Cardiac fibroblast (primary cell): Measurements from ENCODE around the gene SNRPB.
A peak's percentile ranks its signal among the peaks of the same experiment; 100 is the strongest.
"Not testable (repeated sequence)": the region's sequence is repeated elsewhere in the genome, so short reads cannot be mapped to it uniquely, and the experiment has no call there.

Source experiments
- DNase-seq, 2 donors: peaks; one replicate each; pipeline versions ENCODE4 v3.0.0 to v3.0.0-alpha.2; 2010; ENCODE audit warnings: low read depth in 2 of 2
- H3K4me3 ChIP-seq, 2 donors: replicated peaks in 1 of 2; 1 replicate in 1 of 2; 2 replicates in 1 of 2; pipeline ENCODE4 v1.5.1; 2011; ENCODE audit warnings: low read depth in 2 of 2, low read length in 2 of 2, mild to moderate bottlenecking in 2 of 2, moderate library complexity in 1 of 2
- CTCF ChIP-seq: IDR thresholded peaks from one replicate; pipeline ENCODE4 v1.5.1; 2011; ENCODE audit warnings: low read depth, mild to moderate bottlenecking, low read length, inconsistent platforms

The SNRPB gene

GRCh38 chr20:2509794-2510193, 39.2 kb upstream of the SNRPB start:
- TF ChIP-seq CTCF = no peak
- no peak overlapping the region for H3K4me3 ChIP-seq
- no peak for DNase-seq

- TF ChIP-seq CTCF = no peak
- no peak for DNase-seq
- H3K4me3 ChIP-seq = peak overlapping the region; percentile 78 to 89
Observed at GRCh38 chr20:2509468-2509781, 38.8 kb upstream of the SNRPB start.

- DNase-seq = peak; percentile 82 to 84
- TF ChIP-seq CTCF = peak; percentile 7
- H3K4me3 ChIP-seq = peak within 1 kb of the TSS; percentile 78 to 89
Observed at GRCh38 chr20:2508631-2509467, 38.3 kb upstream of the SNRPB start, which contains the start of gene ZNF343. TSS of gene ZNF343 (minus strand) at chr20:2508915. CDS start at chr20:2493895, 15,020 bp downstream.

- DNase-seq = peak; percentile 52 to 55
- no peak for TF ChIP-seq CTCF
- H3K4me3 ChIP-seq = peak overlapping the region; percentile 78 to 89
Observed at GRCh38 chr20:2507875-2508630, 37.5 kb upstream of the SNRPB start.

GRCh38 chr20:2507464-2507863, 36.9 kb upstream of the SNRPB start:
- DNase-seq = peak; percentile 7 to 32
- H3K4me3 ChIP-seq = peak overlapping the region in 1 of 2 donors; percentile 89
- TF ChIP-seq CTCF = no peak

- DNase-seq, H3K4me3 ChIP-seq: not testable (repeated sequence)
Observed at GRCh38 chr20:2506426-2506825, 35.8 kb upstream of the SNRPB start.

- DNase-seq, H3K4me3 ChIP-seq: not testable (repeated sequence)
Observed at GRCh38 chr20:2504803-2505202, 34.2 kb upstream of the SNRPB start.

GRCh38 chr20:2502808-2503384, 32.3 kb upstream of the SNRPB start:
- not testable (repeated sequence) for DNase-seq, H3K4me3 ChIP-seq
